ENCODE data around the gene DYNLL1. TPM values are rescaled to one million over a fixed set of nuclear protein-coding genes. Genes with fewer than 3 reads are reported as not detected.

The DYNLL1 gene
- polyA plus RNA-seq, 1 donor (not counting 4 experiments of a cell fraction or from before 2014, with no cell fraction given): 716 TPM

- TF ChIP-seq EZH2 (IDR thresholded peaks at IDR 0.05; ENCODE audit: low read length) (no peak), CTCF (optimal IDR thresholded peaks at IDR 0.05 in 1 of 3, IDR thresholded peaks at IDR 0.05 in 1 of 3, conservative IDR thresholded peaks at IDR 0.05 in 1 of 3; ENCODE audit: extremely low read depth in 1 of 3, insufficient read depth in 2 of 3, low read length in 3 of 3) (no peak)
- H3K36me3 ChIP-seq (ENCODE audit: control insufficient read depth in 2 of 2, extremely low read depth in 1 of 2, insufficient read depth in 2 of 2, low read length in 2 of 2): peaks cover 5 to 16% of the 10 kb centered on the region in 2 experiments
- FAIRE-seq: no peak
- H3K9me3 ChIP-seq (ENCODE audit: control insufficient read depth, low read depth, low read length): no peaks in the 10 kb centered on the region
- H3K79me2 ChIP-seq (ENCODE audit: control insufficient read depth, insufficient read depth, low read length): peaks cover 25% of the 10 kb centered on the region
- no peak for DNase-seq (ENCODE audit: low read depth, low spot score)
- no peak overlapping the region for H2AFZ ChIP-seq (ENCODE audit: control insufficient read depth, low read length)
- H3K4me3 ChIP-seq (ENCODE audit: control insufficient read depth in 2 of 3, extremely low read depth in 1 of 3, insufficient read depth in 2 of 3, low read depth in 1 of 3, low read length in 3 of 3): no peak overlapping the region
- H3K9ac ChIP-seq (ENCODE audit: control insufficient read depth, extremely low read depth, insufficient read depth, low read length): no peak overlapping the region
- dilution Hi-C loops (cut with MboI; ENCODE audit: extremely low pct_ligation_motif_present, low sequenced_read_pairs): no loop called here
- no peak overlapping the region for H3K4me2 ChIP-seq (ENCODE audit: control insufficient read depth, extremely low read depth, insufficient read depth, low read depth, low read length)
- H3K27me3 ChIP-seq (ENCODE audit: control insufficient read depth, extremely low read depth, insufficient read depth, low read length): no peaks in the 10 kb centered on the region
- H3K27ac ChIP-seq (ENCODE audit: control insufficient read depth, insufficient read depth, low read length): no peak overlapping the region
- H3K4me1 ChIP-seq (ENCODE audit: control insufficient read depth, extremely low read depth, insufficient read depth, low read length): peaks cover 6% of the 10 kb centered on the region
- peaks cover 2% of the 10 kb centered on the region for H3K9me1 ChIP-seq (ENCODE audit: control insufficient read depth, extremely low read depth, insufficient read depth, low read length)
- H4K20me1 ChIP-seq (ENCODE audit: control insufficient read depth, extremely low read depth, insufficient read depth, low read length): peaks cover 19% of the 10 kb centered on the region
Measured at GRCh38 chr12:120500581-120500980, 4.7 kb downstream of the DYNLL1 start.

- H3K36me3 ChIP-seq (ENCODE audit: control insufficient read depth in 2 of 2, extremely low read depth in 1 of 2, insufficient read depth in 2 of 2, low read length in 2 of 2): peaks cover 8% of the 10 kb centered on the region in 2 experiments
- TF ChIP-seq EZH2 (IDR thresholded peaks at IDR 0.05; ENCODE audit: low read length): no peak
- no peak for TF ChIP-seq CTCF (optimal IDR thresholded peaks at IDR 0.05 in 1 of 3, IDR thresholded peaks at IDR 0.05 in 1 of 3, conservative IDR thresholded peaks at IDR 0.05 in 1 of 3; ENCODE audit: extremely low read depth in 1 of 3, insufficient read depth in 2 of 3, low read length in 3 of 3)
- FAIRE-seq: no peak
Measured at GRCh38 chr12:120504587-120504986, 8.7 kb downstream of the DYNLL1 start.

More at GRCh38 chr12:120504587-120504986, 8.7 kb downstream of the DYNLL1 start:
- Histone ChIP-seq H3K4me3 (ENCODE audit: control insufficient read depth in 2 of 3, extremely low read depth in 1 of 3, insufficient read depth in 2 of 3, low read depth in 1 of 3, low read length in 3 of 3) (no peak overlapping the region), H3K27me3 (ENCODE audit: control insufficient read depth, extremely low read depth, insufficient read depth, low read length) (no peaks in the 10 kb centered on the region), H3K79me2 (ENCODE audit: control insufficient read depth, insufficient read depth, low read length) (no peaks in the 10 kb centered on the region), H3K27ac (ENCODE audit: control insufficient read depth, insufficient read depth, low read length) (no peak overlapping the region), H3K9me1 (ENCODE audit: control insufficient read depth, extremely low read depth, insufficient read depth, low read length) (peaks cover 2% of the 10 kb centered on the region), H3K9ac (ENCODE audit: control insufficient read depth, extremely low read depth, insufficient read depth, low read length) (no peak overlapping the region), H4K20me1 (ENCODE audit: control insufficient read depth, extremely low read depth, insufficient read depth, low read length) (no peaks in the 10 kb centered on the region), H3K4me2 (ENCODE audit: control insufficient read depth, extremely low read depth, insufficient read depth, low read depth, low read length) (no peak overlapping the region), H2AFZ (ENCODE audit: control insufficient read depth, low read length) (no peak overlapping the region), H3K4me1 (ENCODE audit: control insufficient read depth, extremely low read depth, insufficient read depth, low read length) (no peaks in the 10 kb centered on the region), H3K9me3 (ENCODE audit: control insufficient read depth, low read depth, low read length) (no peaks in the 10 kb centered on the region)
- DNase-seq (ENCODE audit: low read depth, low spot score): no peak
- dilution Hi-C loops (cut with MboI; ENCODE audit: extremely low pct_ligation_motif_present, low sequenced_read_pairs): no loop called here

All from keratinocyte (primary cell).